Activated naive CD4-positive, alpha-beta T cell treated with anti-CD3 and anti-CD28 coated beads for 36 hours (primary cell): ENCODE measurements around the gene WNK2. TPM values are rescaled to one million over a fixed set of nuclear protein-coding genes. Genes with fewer than 3 reads are reported as not detected.

Experiments
- CTCF ChIA-PET: fragments of 350-600 bp; sonication (Branson Sonifier 250); formaldehyde crosslinking; loops from one replicate; lab custom pipeline; 2021; ENCODE audit warnings: antibody characterized with exemption; lab: Charles Lee
- DNase-seq: peaks from one replicate; pipeline ENCODE4 v3.0.0-alpha.2; 2020
- H3K27ac Mint-ChIP-seq: one replicate; pipeline ENCODE4 v1.8.0; 2021; ENCODE audit warnings: mild to moderate bottlenecking, mixed read lengths
- H3K27me3 Mint-ChIP-seq: one replicate; pipeline ENCODE4 v1.8.0; 2021; ENCODE audit warnings: low read depth, mixed read lengths
- H3K36me3 Mint-ChIP-seq: one replicate; pipeline ENCODE4 v1.8.0; 2021; ENCODE audit warnings: low read depth, mixed read lengths
- H3K4me1 Mint-ChIP-seq: one replicate; pipeline ENCODE4 v1.8.0; 2021; ENCODE audit warnings: low read depth, mixed read lengths
- H3K4me3 Mint-ChIP-seq: one replicate; pipeline ENCODE4 v1.8.0; 2021; ENCODE audit warnings: mild to moderate bottlenecking, moderate library complexity, mixed read lengths
- H3K9me3 Mint-ChIP-seq: one replicate; pipeline ENCODE4 v1.8.0; 2021; ENCODE audit warnings: mixed read lengths
- intact Hi-C: fragments of 100-400 bp; cut with micrococcal nuclease; formaldehyde crosslinking; loops from one replicate; pipeline ENCODE4 v1.15.1; 2023
- total RNA-seq, 2 experiments: library from RNA; stranded (reverse); gene quantifications; one replicate each; pipeline ENCODE4 v1.2.3, GENCODE V29; 2021

Gene WNK2
- total RNA-seq, 2 experiments from 2014 or later: 5.2 to 5.8 TPM

GRCh38 chr9:93220627-93221026 lies 36.7 kb downstream of the WNK2 start:
- H3K27ac Mint-ChIP-seq: no peak overlapping the region
- intact Hi-C loops: no loop called here
- CTCF ChIA-PET: no interaction called here
- H3K4me1 Mint-ChIP-seq: no peaks in the 10 kb centered on the region
- no peaks in the 10 kb centered on the region for H3K27me3 Mint-ChIP-seq
- peaks cover 7% of the 10 kb centered on the region for H3K9me3 Mint-ChIP-seq
- no peak overlapping the region for H3K4me3 Mint-ChIP-seq
- no peaks in the 10 kb centered on the region for H3K36me3 Mint-ChIP-seq
- DNase-seq: no peak

DNA sequence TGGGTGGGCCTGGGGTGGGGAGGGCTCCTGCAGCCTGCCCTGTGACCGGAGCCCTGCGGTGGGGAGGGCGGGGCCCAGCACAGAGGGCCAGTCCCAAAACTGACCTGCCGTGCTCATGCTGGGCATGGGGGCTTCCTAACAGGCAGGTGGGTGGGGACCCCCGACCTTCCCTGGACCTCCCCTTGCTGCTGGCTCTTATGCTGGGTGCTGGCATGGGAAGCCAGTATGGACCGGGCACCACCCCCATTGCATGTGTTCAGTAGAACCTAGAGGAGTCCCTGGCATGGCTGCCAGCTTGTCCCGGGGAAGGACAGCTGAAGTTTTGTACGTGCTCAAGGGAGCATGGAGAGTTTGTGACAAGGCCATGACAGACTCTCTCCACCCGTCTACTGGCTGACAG lies 37.1 kb downstream of the WNK2 start:
- no peaks in the 10 kb centered on the region for H3K27me3 Mint-ChIP-seq
- CTCF ChIA-PET: no interaction called here
- H3K4me1 Mint-ChIP-seq: no peaks in the 10 kb centered on the region
- intact Hi-C loops: no loop called here
- DNase-seq: no peak
- no peak overlapping the region for H3K27ac Mint-ChIP-seq
- peaks cover 4% of the 10 kb centered on the region for H3K9me3 Mint-ChIP-seq
- no peak overlapping the region for H3K4me3 Mint-ChIP-seq
- no peaks in the 10 kb centered on the region for H3K36me3 Mint-ChIP-seq

GRCh38 chr9:93222890-93223259 lies 38.9 kb downstream of the WNK2 start:
- Mint-ChIP-seq H3K36me3 (no peaks in the 10 kb centered on the region), H3K27me3 (no peaks in the 10 kb centered on the region), H3K27ac (no peak overlapping the region), H3K4me3 (no peak overlapping the region), H3K4me1 (no peaks in the 10 kb centered on the region), H3K9me3 (no peaks in the 10 kb centered on the region)
- intact Hi-C loops: no loop called here
- CTCF ChIA-PET: no interaction called here
- DNase-seq: no peak

DNA sequence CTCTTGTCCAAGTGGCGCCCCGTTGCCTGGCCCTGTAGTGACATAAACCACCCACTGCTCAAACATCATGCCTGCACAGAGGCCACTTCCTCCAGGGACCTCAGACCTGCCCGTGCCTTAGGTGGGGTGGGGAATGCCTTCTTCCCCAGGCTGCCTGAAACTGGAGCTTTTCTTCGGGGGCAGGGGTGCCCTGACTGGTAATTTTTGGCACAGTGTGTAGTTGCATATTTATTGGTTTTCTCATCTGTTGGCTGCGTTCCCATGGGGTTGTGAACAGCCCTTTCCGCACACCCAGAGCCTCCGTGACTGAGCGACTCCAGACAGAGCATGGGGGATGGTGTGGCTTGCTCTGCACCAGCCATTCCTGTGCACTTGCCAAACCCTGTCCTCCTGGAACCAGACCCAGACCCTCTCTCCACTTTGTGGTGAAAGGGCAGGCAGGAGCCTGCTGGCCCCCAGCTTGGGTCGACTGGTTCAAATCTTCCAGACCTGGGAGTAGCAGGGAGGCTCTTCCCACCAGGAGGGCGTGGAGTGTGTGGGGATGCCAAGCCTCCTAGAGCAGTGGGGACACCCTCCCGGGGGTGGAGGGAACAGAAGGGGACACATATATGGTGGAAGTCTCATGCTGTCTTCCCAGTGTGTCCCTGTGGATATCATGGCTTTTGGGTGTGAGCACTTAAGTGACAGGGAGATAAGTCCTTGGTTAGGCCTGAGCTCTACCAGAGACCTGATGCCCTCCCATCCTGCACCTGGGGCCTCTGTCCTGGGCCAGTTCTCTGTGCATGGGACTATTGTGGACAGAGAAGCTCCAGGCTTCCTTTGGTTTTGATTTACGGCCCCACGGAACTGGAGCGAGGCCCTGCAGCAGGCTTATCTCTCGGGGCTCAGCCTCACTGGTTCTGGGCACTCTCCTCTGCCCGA lies 39.6 kb downstream of the WNK2 start:
- CTCF ChIA-PET: no interaction called here
- H3K27me3 Mint-ChIP-seq: no peaks in the 10 kb centered on the region
- H3K9me3 Mint-ChIP-seq: no peaks in the 10 kb centered on the region
- H3K36me3 Mint-ChIP-seq: no peaks in the 10 kb centered on the region
- no peaks in the 10 kb centered on the region for H3K4me1 Mint-ChIP-seq
- H3K27ac Mint-ChIP-seq: no peak overlapping the region
- no peak for DNase-seq
- intact Hi-C loops: no loop called here
- no peak overlapping the region for H3K4me3 Mint-ChIP-seq

GRCh38 chr9:93224591-93224990 lies 40.7 kb downstream of the WNK2 start:
- no peaks in the 10 kb centered on the region for H3K9me3 Mint-ChIP-seq
- H3K27me3 Mint-ChIP-seq: no peaks in the 10 kb centered on the region
- DNase-seq: no peak
- intact Hi-C loops: no loop called here
- H3K4me3 Mint-ChIP-seq: no peak overlapping the region
- no peaks in the 10 kb centered on the region for H3K4me1 Mint-ChIP-seq
- CTCF ChIA-PET: no interaction called here
- H3K36me3 Mint-ChIP-seq: no peaks in the 10 kb centered on the region
- no peak overlapping the region for H3K27ac Mint-ChIP-seq

GRCh38 chr9:93225417-93225816 lies 41.5 kb downstream of the WNK2 start:
- CTCF ChIA-PET: interaction anchor here (0.6 kb wide), 1 partner anchor 70 kb away, joined by 3 read pairs; no protein-coding TSS in a partner anchor
- Mint-ChIP-seq H3K4me3 (no peak overlapping the region), H3K27me3 (no peaks in the 10 kb centered on the region), H3K4me1 (no peaks in the 10 kb centered on the region), H3K27ac (no peak overlapping the region), H3K9me3 (no peaks in the 10 kb centered on the region), H3K36me3 (no peaks in the 10 kb centered on the region)
- no peak for DNase-seq
- intact Hi-C loops: no loop called here

GRCh38 chr9:93225892-93226291 lies 42.0 kb downstream of the WNK2 start:
- H3K27ac Mint-ChIP-seq: no peak overlapping the region
- CTCF ChIA-PET: interaction anchor here (0.6 kb wide), 1 partner anchor 71 kb away, joined by 3 read pairs; no protein-coding TSS in a partner anchor
- no peaks in the 10 kb centered on the region for H3K4me1 Mint-ChIP-seq
- no peaks in the 10 kb centered on the region for H3K9me3 Mint-ChIP-seq
- H3K36me3 Mint-ChIP-seq: no peaks in the 10 kb centered on the region
- intact Hi-C loops: no loop called here
- no peak overlapping the region for H3K4me3 Mint-ChIP-seq
- DNase-seq: no peak
- H3K27me3 Mint-ChIP-seq: no peaks in the 10 kb centered on the region

- CTCF ChIA-PET: no interaction called here
- Mint-ChIP-seq H3K27me3 (peaks cover 4% of the 10 kb centered on the region), H3K36me3 (no peaks in the 10 kb centered on the region), H3K27ac (no peak overlapping the region), H3K9me3 (no peaks in the 10 kb centered on the region), H3K4me1 (peaks cover 2% of the 10 kb centered on the region), H3K4me3 (no peak overlapping the region)
- no peak for DNase-seq
- intact Hi-C loops: no loop called here
These were observed 42.9 kb downstream of the WNK2 start for GRCh38 chr9:93226819-93227218.

- H3K4me1 Mint-ChIP-seq: peaks cover 2% of the 10 kb centered on the region
These were observed 44.1 kb downstream of the WNK2 start for GRCh38 chr9:93228030-93228429.

DNA sequence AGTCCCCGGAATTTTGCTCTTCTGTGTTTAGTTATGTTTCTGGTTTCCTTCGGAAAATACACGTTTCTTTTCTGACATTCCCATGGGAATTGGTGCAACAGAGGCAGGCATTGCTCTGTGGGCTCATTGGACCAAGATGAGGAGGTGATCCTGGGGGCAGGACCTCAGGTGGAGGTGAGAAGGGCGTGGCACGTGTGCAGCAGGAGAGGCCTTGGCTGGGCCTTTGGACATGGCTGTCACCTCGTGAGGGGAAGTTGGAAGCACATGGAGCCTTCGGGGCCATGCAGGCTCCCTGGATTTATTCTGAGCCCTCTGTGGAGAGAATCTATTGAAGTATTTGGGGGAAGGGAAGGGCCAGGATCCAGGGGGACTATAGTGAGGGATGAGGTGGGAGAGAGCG lies 44.5 kb downstream of the WNK2 start:
- H3K27ac Mint-ChIP-seq: no peak overlapping the region
- no peak overlapping the region for H3K4me3 Mint-ChIP-seq
- intact Hi-C loops: no loop called here
- no peak for DNase-seq
- CTCF ChIA-PET: no interaction called here
- peaks cover 4% of the 10 kb centered on the region for H3K27me3 Mint-ChIP-seq
- H3K36me3 Mint-ChIP-seq: no peaks in the 10 kb centered on the region
- H3K4me1 Mint-ChIP-seq: peaks cover 2% of the 10 kb centered on the region
- H3K9me3 Mint-ChIP-seq: no peaks in the 10 kb centered on the region

More at GRCh38 chr9:93228030-93228429, 44.1 kb downstream of the WNK2 start:
- CTCF ChIA-PET: no interaction called here
- Mint-ChIP-seq H3K4me3 (no peak overlapping the region), H3K27me3 (peaks cover 4% of the 10 kb centered on the region), H3K27ac (no peak overlapping the region), H3K9me3 (no peaks in the 10 kb centered on the region), H3K36me3 (no peaks in the 10 kb centered on the region)
- DNase-seq: no peak
- intact Hi-C loops: no loop called here

GRCh38 chr9:93229636-93230035 lies 45.7 kb downstream of the WNK2 start:
- H3K27me3 Mint-ChIP-seq: peaks cover 4% of the 10 kb centered on the region

DNA sequence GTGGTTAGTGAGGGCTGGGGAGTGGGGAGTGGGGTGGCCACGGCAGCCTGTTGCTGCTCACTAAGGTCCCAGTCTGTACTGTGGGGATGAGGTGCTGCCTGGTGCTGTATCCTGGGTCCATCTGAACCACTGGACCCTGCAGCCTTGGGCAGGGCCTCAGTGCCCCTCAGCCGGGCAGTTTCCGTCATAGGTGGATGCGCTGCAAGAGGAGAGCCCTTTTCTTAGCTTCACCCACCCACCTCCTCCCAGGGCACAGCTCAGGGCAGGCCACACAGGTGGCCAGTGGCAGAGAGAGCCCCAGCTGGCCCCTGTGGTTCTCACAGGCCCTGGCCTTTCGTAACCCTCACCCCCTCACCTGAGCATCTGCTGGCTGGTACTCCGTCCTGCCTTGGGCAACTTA lies 46.2 kb downstream of the WNK2 start:
- intact Hi-C loops: no loop called here
- Mint-ChIP-seq H3K4me3 (no peak overlapping the region), H3K9me3 (no peaks in the 10 kb centered on the region), H3K27me3 (peaks cover 4% of the 10 kb centered on the region), H3K4me1 (peaks cover 2% of the 10 kb centered on the region), H3K36me3 (no peaks in the 10 kb centered on the region), H3K27ac (no peak overlapping the region)
- CTCF ChIA-PET: no interaction called here
- DNase-seq: no peak

More at GRCh38 chr9:93229636-93230035, 45.7 kb downstream of the WNK2 start:
- Mint-ChIP-seq H3K36me3 (no peaks in the 10 kb centered on the region), H3K4me3 (no peak overlapping the region), H3K9me3 (no peaks in the 10 kb centered on the region), H3K4me1 (peaks cover 2% of the 10 kb centered on the region), H3K27ac (no peak overlapping the region)
- no peak for DNase-seq
- intact Hi-C loops: no loop called here
- CTCF ChIA-PET: no interaction called here

- Mint-ChIP-seq H3K4me3 (no peak overlapping the region), H3K9me3 (no peaks in the 10 kb centered on the region), H3K27ac (no peak overlapping the region), H3K27me3 (peaks cover 4% of the 10 kb centered on the region), H3K36me3 (no peaks in the 10 kb centered on the region), H3K4me1 (peaks cover 2% of the 10 kb centered on the region)
- intact Hi-C loops: no loop called here
- CTCF ChIA-PET: no interaction called here
- no peak for DNase-seq
These were observed 46.7 kb downstream of the WNK2 start for GRCh38 chr9:93230601-93231000.
